Neutrophil (primary cell): ENCODE results near the gene FGFR3.

Source experiments
- H3K27ac ChIP-seq: fragments of 200-600 bp; sonication (generic); 2 replicates; pipeline ENCODE4 v1.5.1; 2016; ENCODE audit warnings: mild to moderate bottlenecking, moderate library complexity
- H3K27me3 ChIP-seq: fragments of 200-600 bp; sonication (generic); 2 replicates; pipeline ENCODE4 v1.6.0; 2016; ENCODE audit warnings: mild to moderate bottlenecking
- H3K36me3 ChIP-seq: fragments of 200-600 bp; sonication (generic); 2 replicates; pipeline ENCODE4 v1.5.1; 2017
- H3K4me1 ChIP-seq, 2 experiments: fragments of 200-600 bp in 1 of 2; sonication (generic) in 1 of 2; 1 replicate in 1 of 2; 2 replicates in 1 of 2; pipeline versions ENCODE4 v1.5.1 to v1.6.1; 2013 to 2016; ENCODE audit warnings: low read depth in 1 of 2, low read length in 1 of 2, mild to moderate bottlenecking in 1 of 2, moderate library complexity in 1 of 2; ENCODE audit not compliant: control insufficient read depth in 1 of 2, insufficient read depth in 1 of 2
- H3K4me3 ChIP-seq, 2 experiments: fragments of 200-600 bp in 1 of 2; sonication (generic) in 1 of 2; 1 replicate in 1 of 2; 2 replicates in 1 of 2; pipeline ENCODE4 v1.5.1; 2013 to 2016; ENCODE audit warnings: low read depth in 1 of 2, low read length in 1 of 2, mild to moderate bottlenecking in 1 of 2, moderate library complexity in 1 of 2
- H3K9me3 ChIP-seq: fragments of 200-600 bp; sonication (generic); 2 replicates; pipeline ENCODE4 v1.5.1; 2016
- CTCF ChIP-seq: fragments of 200-600 bp; sonication (generic); IDR thresholded peaks from 2 replicates; pipeline ENCODE4 v1.5.1; 2016; ENCODE audit warnings: antibody characterized with exemption

The FGFR3 gene

GRCh38 chr4:1813231-1813630 lies 20.1 kb downstream of the FGFR3 start:
- Histone ChIP-seq H3K36me3 (peaks cover 54% of the 10 kb centered on the region), H3K27me3 (no peaks in the 10 kb centered on the region), H3K4me3 (no peak overlapping the region), H3K9me3 (no peaks in the 10 kb centered on the region), H3K27ac (no peak overlapping the region), H3K4me1 (no peaks in the 10 kb centered on the region)
- TF ChIP-seq CTCF, result no peak

GRCh38 chr4:1813915-1814314 lies 20.8 kb downstream of the FGFR3 start:
- H3K27ac ChIP-seq, result no peak overlapping the region
- H3K27me3 ChIP-seq, result no peaks in the 10 kb centered on the region
- no peak for TF ChIP-seq CTCF
- peaks cover 61% of the 10 kb centered on the region for H3K36me3 ChIP-seq
- H3K4me3 ChIP-seq, result no peak overlapping the region
- no peaks in the 10 kb centered on the region for H3K4me1 ChIP-seq
- no peaks in the 10 kb centered on the region for H3K9me3 ChIP-seq

GRCh38 chr4:1814453-1814852 lies 21.4 kb downstream of the FGFR3 start:
- H3K27ac ChIP-seq, result no peak overlapping the region
- H3K4me1 ChIP-seq, result no peaks in the 10 kb centered on the region
- H3K27me3 ChIP-seq, result no peaks in the 10 kb centered on the region
- H3K4me3 ChIP-seq, result no peak overlapping the region
- H3K9me3 ChIP-seq, result no peaks in the 10 kb centered on the region
- peaks cover 66% of the 10 kb centered on the region for H3K36me3 ChIP-seq
- TF ChIP-seq CTCF, result no peak

- no peaks in the 10 kb centered on the region for H3K4me1 ChIP-seq
- no peak overlapping the region for H3K4me3 ChIP-seq
- no peak for TF ChIP-seq CTCF
- H3K27me3 ChIP-seq, result no peaks in the 10 kb centered on the region
- H3K36me3 ChIP-seq, result peaks cover 72% of the 10 kb centered on the region
- no peaks in the 10 kb centered on the region for H3K9me3 ChIP-seq
- no peak overlapping the region for H3K27ac ChIP-seq
These were observed 22.3 kb downstream of the FGFR3 start for GRCh38 chr4:1815096-1815996.

- Histone ChIP-seq H3K4me1 (no peaks in the 10 kb centered on the region), H3K36me3 (peaks cover 72% of the 10 kb centered on the region), H3K27me3 (no peaks in the 10 kb centered on the region), H3K4me3 (no peak overlapping the region), H3K27ac (no peak overlapping the region), H3K9me3 (no peaks in the 10 kb centered on the region)
- TF ChIP-seq CTCF, result no peak
These were observed 23.1 kb downstream of the FGFR3 start for GRCh38 chr4:1815997-1816860.
